KMS-11 (cell line): ENCODE measurements around the gene TMA7.

ENCODE experiments used
- H2AFZ ChIP-seq: fragments of 200-600 bp; sonication (generic); 2 replicates; pipeline ENCODE4 v1.6.1; 2016; ENCODE audit warnings: antibody characterized with exemption, mixed run types, low read depth
- H3K27ac ChIP-seq: fragments of 200-600 bp; sonication (generic); 2 replicates; pipeline ENCODE4 v1.6.1; 2016; ENCODE audit warnings: mild to moderate bottlenecking, mixed run types
- H3K27me3 ChIP-seq: fragments of 200-600 bp; sonication (generic); 2 replicates; pipeline ENCODE4 v1.6.1; 2017; ENCODE audit warnings: mild to moderate bottlenecking, low read depth, mixed run types, moderate library complexity; ENCODE audit not compliant: insufficient read depth
- H3K36me3 ChIP-seq: fragments of 200-600 bp; sonication (generic); 2 replicates; pipeline ENCODE4 v1.6.1; 2017; ENCODE audit warnings: mild to moderate bottlenecking, mixed run types; ENCODE audit not compliant: insufficient read depth
- H3K4me1 ChIP-seq: fragments of 200-600 bp; sonication (generic); 2 replicates; pipeline ENCODE4 v1.6.1; 2016; ENCODE audit warnings: mild to moderate bottlenecking, low read depth, mixed run types; ENCODE audit not compliant: poor library complexity, severe bottlenecking
- H3K4me2 ChIP-seq: fragments of 200-600 bp; sonication (generic); 2 replicates; pipeline ENCODE4 v1.7.0; 2016; ENCODE audit warnings: mild to moderate bottlenecking, mixed run types
- H3K4me3 ChIP-seq: fragments of 200-600 bp; sonication (generic); IDR thresholded peaks from 2 replicates; pipeline ENCODE4 v1.6.1; 2017; ENCODE audit warnings: low read depth, low read length, mixed read lengths; ENCODE audit not compliant: insufficient read depth
- H3K79me2 ChIP-seq: fragments of 200-600 bp; sonication (generic); 2 replicates; pipeline ENCODE4 v1.6.1; 2016; ENCODE audit warnings: low read depth, mixed run types; ENCODE audit not compliant: insufficient read depth
- H3K9ac ChIP-seq: fragments of 200-600 bp; sonication (generic); 2 replicates; pipeline ENCODE4 v1.6.1; 2016; ENCODE audit warnings: mild to moderate bottlenecking, mixed run types
- H4K20me1 ChIP-seq: fragments of 200-600 bp; sonication (generic); 2 replicates; pipeline ENCODE4 v1.6.1; 2016; ENCODE audit warnings: mild to moderate bottlenecking, mixed run types; ENCODE audit not compliant: insufficient read depth
- CTCF ChIP-seq: fragments of 200-600 bp; sonication (generic); conservative IDR thresholded peaks from 2 replicates; pipeline ENCODE4 v1.6.1; 2017; ENCODE audit warnings: low read depth, mild to moderate bottlenecking, antibody characterized with exemption, low read length, moderate library complexity, mixed read lengths

The TMA7 gene

GRCh38 chr3:48440590-48440958 lies 517 bp downstream of the TMA7 start:
- peak overlapping the region; percentile 39; the same call in 1 of the 2 replicates for H3K9ac ChIP-seq
- H3K27me3 ChIP-seq, result no peaks in the 10 kb centered on the region
- no peaks in the 10 kb centered on the region for H3K36me3 ChIP-seq
- H3K4me3 ChIP-seq, result peak overlapping the region; percentile 66
- no peaks in the 10 kb centered on the region for H4K20me1 ChIP-seq
- peaks cover 16% of the 10 kb centered on the region for H3K4me1 ChIP-seq
- H3K4me2 ChIP-seq, result peak overlapping the region; percentile 71
- no peak for TF ChIP-seq CTCF
- peak overlapping the region; percentile 64; the same call in 1 of the 2 replicates for H2AFZ ChIP-seq
- H3K79me2 ChIP-seq, result peaks cover 19% of the 10 kb centered on the region
- H3K27ac ChIP-seq, result peak overlapping the region; percentile 40; the same call in 1 of the 2 replicates

- Histone ChIP-seq H3K79me2 (peaks cover 19% of the 10 kb centered on the region), H3K4me3 (no peak overlapping the region)
- TF ChIP-seq CTCF, result no peak
Measured at GRCh38 chr3:48441940-48442339, 1.9 kb downstream of the TMA7 start.

GRCh38 chr3:48445277-48445882 lies 5.3 kb downstream of the TMA7 start:
- no peak overlapping the region for H3K4me3 ChIP-seq

More at GRCh38 chr3:48441940-48442339, 1.9 kb downstream of the TMA7 start:
- H4K20me1 ChIP-seq, result no peaks in the 10 kb centered on the region
- H3K9ac ChIP-seq, result no peak overlapping the region
- no peak overlapping the region for H2AFZ ChIP-seq
- H3K27ac ChIP-seq, result no peak overlapping the region
- H3K4me1 ChIP-seq, result peaks cover 9% of the 10 kb centered on the region
- H3K4me2 ChIP-seq, result no peak overlapping the region
- no peaks in the 10 kb centered on the region for H3K27me3 ChIP-seq
- H3K36me3 ChIP-seq, result no peaks in the 10 kb centered on the region

GRCh38 chr3:48446043-48446424 lies 6.0 kb downstream of the TMA7 start:
- H3K27ac ChIP-seq, result no peak overlapping the region

More at GRCh38 chr3:48445277-48445882, 5.3 kb downstream of the TMA7 start:
- no peak for TF ChIP-seq CTCF
- Histone ChIP-seq H3K4me1 (peaks cover 20% of the 10 kb centered on the region), H3K27ac (no peak overlapping the region), H3K9ac (no peak overlapping the region), H3K36me3 (no peaks in the 10 kb centered on the region), H4K20me1 (no peaks in the 10 kb centered on the region), H3K79me2 (peaks cover 17% of the 10 kb centered on the region), H3K27me3 (no peaks in the 10 kb centered on the region), H2AFZ (peak overlapping the region; percentile 69; the same call in 1 of the 2 replicates), H3K4me2 (peak overlapping the region; percentile 69; the same call in 1 of the 2 replicates)

More at GRCh38 chr3:48446043-48446424, 6.0 kb downstream of the TMA7 start:
- H3K36me3 ChIP-seq, result no peaks in the 10 kb centered on the region
- H3K27me3 ChIP-seq, result no peaks in the 10 kb centered on the region
- H3K9ac ChIP-seq, result peak overlapping the region; percentile 39; the same call in 1 of the 2 replicates
- no peaks in the 10 kb centered on the region for H4K20me1 ChIP-seq
- peak overlapping the region; percentile 69 for H3K4me2 ChIP-seq
- H3K79me2 ChIP-seq, result peaks cover 10% of the 10 kb centered on the region
- H3K4me3 ChIP-seq, result no peak overlapping the region
- peaks cover 20% of the 10 kb centered on the region for H3K4me1 ChIP-seq
- TF ChIP-seq CTCF, result no peak
- peak overlapping the region; percentile 69; the same call in 1 of the 2 replicates for H2AFZ ChIP-seq
